ENCODE results near the gene OR2Y1.

Gene OR2Y1

DNA sequence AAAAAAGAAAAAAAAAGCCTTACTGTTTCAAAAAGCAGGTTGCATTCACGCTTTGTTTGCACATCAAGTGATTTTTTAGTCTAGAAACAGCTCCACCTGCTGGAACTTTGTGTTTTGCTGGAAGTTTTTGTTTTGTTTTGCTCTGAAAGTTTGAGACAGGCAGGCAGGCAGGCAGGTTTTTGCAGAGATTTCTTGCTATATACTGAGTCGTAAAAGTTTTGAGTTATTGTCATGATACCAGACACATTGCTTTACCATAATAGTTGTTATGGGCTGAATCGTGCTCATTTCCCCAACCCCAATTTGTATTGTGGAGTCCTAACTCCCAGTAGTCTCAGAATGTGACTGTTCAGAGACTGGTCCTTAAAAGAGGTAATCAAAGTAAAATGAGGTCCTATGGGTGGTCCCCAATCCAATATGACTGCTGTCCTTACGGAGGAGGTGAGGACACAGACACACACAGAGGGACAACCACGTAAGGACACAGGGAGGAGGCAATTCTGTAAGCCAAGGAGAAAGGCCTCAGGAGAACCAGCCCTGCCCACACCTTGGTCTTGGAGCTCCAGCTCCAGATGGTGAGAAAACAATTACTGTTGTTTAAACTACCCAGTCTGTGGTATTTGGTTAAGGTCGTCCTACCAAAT is 20.9 kb downstream of the OR2Y1 start:
- no peaks in the 10 kb centered on the region for H3K36me3 ChIP-seq (ENCODE audit: insufficient read depth, low read length)
- H3K4me1 ChIP-seq (ENCODE audit: insufficient read depth, low read length), result no peaks in the 10 kb centered on the region; the same call in 1 of the 2 replicates
- H3K79me2 ChIP-seq (ENCODE audit: insufficient read depth, low read length), result no peaks in the 10 kb centered on the region
- peak overlapping the region; percentile 23 for H3K27ac ChIP-seq (ENCODE audit: low read length)
- H3K9me3 ChIP-seq (ENCODE audit: insufficient read depth, low read length, severe bottlenecking), result no peaks in the 10 kb centered on the region
- TF ChIP-seq, protein P1, sequence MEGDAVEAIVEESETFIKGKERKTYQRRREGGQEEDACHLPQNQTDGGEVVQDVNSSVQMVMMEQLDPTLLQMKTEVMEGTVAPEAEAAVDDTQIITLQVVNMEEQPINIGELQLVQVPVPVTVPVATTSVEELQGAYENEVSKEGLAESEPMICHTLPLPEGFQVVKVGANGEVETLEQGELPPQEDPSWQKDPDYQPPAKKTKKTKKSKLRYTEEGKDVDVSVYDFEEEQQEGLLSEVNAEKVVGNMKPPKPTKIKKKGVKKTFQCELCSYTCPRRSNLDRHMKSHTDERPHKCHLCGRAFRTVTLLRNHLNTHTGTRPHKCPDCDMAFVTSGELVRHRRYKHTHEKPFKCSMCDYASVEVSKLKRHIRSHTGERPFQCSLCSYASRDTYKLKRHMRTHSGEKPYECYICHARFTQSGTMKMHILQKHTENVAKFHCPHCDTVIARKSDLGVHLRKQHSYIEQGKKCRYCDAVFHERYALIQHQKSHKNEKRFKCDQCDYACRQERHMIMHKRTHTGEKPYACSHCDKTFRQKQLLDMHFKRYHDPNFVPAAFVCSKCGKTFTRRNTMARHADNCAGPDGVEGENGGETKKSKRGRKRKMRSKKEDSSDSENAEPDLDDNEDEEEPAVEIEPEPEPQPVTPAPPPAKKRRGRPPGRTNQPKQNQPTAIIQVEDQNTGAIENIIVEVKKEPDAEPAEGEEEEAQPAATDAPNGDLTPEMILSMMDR (IDR thresholded peaks at IDR 0.05; ENCODE audit: borderline replicate concordance, extremely low read depth, low read length, poor library complexity, severe bottlenecking), result peak; percentile 83
- TF ChIP-seq EZH2 (IDR thresholded peaks at IDR 0.05; ENCODE audit: borderline replicate concordance, low read depth, low read length, severe bottlenecking), result no peak
- no peak overlapping the region for H3K9ac ChIP-seq (ENCODE audit: low read depth, low read length)
- DNase-seq, result peak; percentile 69
- peak; percentile 67 for ATAC-seq (ENCODE audit: insufficient read depth, low read depth)
- peak overlapping the region; percentile 56 for H2AFZ ChIP-seq (ENCODE audit: low read depth, low read length)
- H3K4me3 ChIP-seq (ENCODE audit: low read depth in 1 of 2, low read length in 2 of 2), result no peak overlapping the region
- no peak overlapping the region for H3K4me2 ChIP-seq (ENCODE audit: insufficient read depth, low read length)
- H4K20me1 ChIP-seq (ENCODE audit: insufficient read depth, low read length), result no peaks in the 10 kb centered on the region
- H3K27me3 ChIP-seq (ENCODE audit: insufficient read depth, low read length, poor library complexity), result no peaks in the 10 kb centered on the region

- H3K36me3 ChIP-seq (ENCODE audit: insufficient read depth, low read length), result no peaks in the 10 kb centered on the region
- H3K27ac ChIP-seq (ENCODE audit: low read length), result no peak overlapping the region
- H4K20me1 ChIP-seq (ENCODE audit: insufficient read depth, low read length), result no peaks in the 10 kb centered on the region
- H3K79me2 ChIP-seq (ENCODE audit: insufficient read depth, low read length), result no peaks in the 10 kb centered on the region
- H3K9me3 ChIP-seq (ENCODE audit: insufficient read depth, low read length, severe bottlenecking), result peaks cover 3% of the 10 kb centered on the region
- no peak overlapping the region for H2AFZ ChIP-seq (ENCODE audit: low read depth, low read length)
- no peak overlapping the region for H3K4me3 ChIP-seq (ENCODE audit: low read depth in 1 of 2, low read length in 2 of 2)
- DNase-seq (no peak), ATAC-seq (ENCODE audit: insufficient read depth, low read depth) (no peak)
- no peaks in the 10 kb centered on the region for H3K27me3 ChIP-seq (ENCODE audit: insufficient read depth, low read length, poor library complexity)
- H3K4me2 ChIP-seq (ENCODE audit: insufficient read depth, low read length), result no peak overlapping the region
- H3K4me1 ChIP-seq (ENCODE audit: insufficient read depth, low read length), result no peaks in the 10 kb centered on the region; the same call in 1 of the 2 replicates
- TF ChIP-seq EZH2 (IDR thresholded peaks at IDR 0.05; ENCODE audit: borderline replicate concordance, low read depth, low read length, severe bottlenecking), result no peak
- TF ChIP-seq, protein P1 (IDR thresholded peaks at IDR 0.05; ENCODE audit: borderline replicate concordance, extremely low read depth, low read length, poor library complexity, severe bottlenecking), result no peak
- H3K9ac ChIP-seq (ENCODE audit: low read depth, low read length), result no peak overlapping the region
Measured at GRCh38 chr5:180717989-180718388, 21.9 kb downstream of the OR2Y1 start.

DNA sequence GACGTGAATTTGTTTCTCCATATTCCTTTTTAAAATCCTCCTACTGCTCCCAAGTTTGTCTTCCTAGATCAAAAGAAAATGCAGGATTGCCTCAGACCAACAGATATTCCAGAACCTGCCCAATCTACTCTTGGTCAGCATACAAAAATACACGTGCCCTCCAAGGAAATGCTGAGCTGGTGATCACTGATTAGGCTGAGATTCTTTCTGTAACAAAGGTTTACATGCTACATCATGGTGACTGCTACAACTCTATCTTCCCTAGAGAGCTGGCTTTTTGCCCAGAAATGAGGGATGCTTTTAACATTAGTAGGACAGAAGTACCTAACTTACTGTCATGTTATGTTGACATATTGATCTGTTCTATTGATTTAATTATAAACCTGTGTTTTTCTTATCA is 35.5 kb downstream of the OR2Y1 start:
- no peaks in the 10 kb centered on the region for H3K27me3 ChIP-seq (ENCODE audit: insufficient read depth, low read length, poor library complexity)
- no peak for DNase-seq

More for the DNA sequence above, 35.5 kb downstream of the OR2Y1 start:
- H3K4me1 ChIP-seq (ENCODE audit: insufficient read depth, low read length), result no peaks in the 10 kb centered on the region
- no peak overlapping the region for H3K4me2 ChIP-seq (ENCODE audit: insufficient read depth, low read length)
- H3K27ac ChIP-seq (ENCODE audit: low read length), result no peak overlapping the region
- H4K20me1 ChIP-seq (ENCODE audit: insufficient read depth, low read length), result no peaks in the 10 kb centered on the region
- no peak for ATAC-seq (ENCODE audit: insufficient read depth, low read depth)
- no peaks in the 10 kb centered on the region for H3K79me2 ChIP-seq (ENCODE audit: insufficient read depth, low read length)
- no peak overlapping the region for H2AFZ ChIP-seq (ENCODE audit: low read depth, low read length)
- H3K9ac ChIP-seq (ENCODE audit: low read depth, low read length), result no peak overlapping the region
- H3K9me3 ChIP-seq (ENCODE audit: insufficient read depth, low read length, severe bottlenecking), result no peaks in the 10 kb centered on the region
- TF ChIP-seq, protein P1 (IDR thresholded peaks at IDR 0.05; ENCODE audit: borderline replicate concordance, extremely low read depth, low read length, poor library complexity, severe bottlenecking), result no peak
- TF ChIP-seq EZH2 (IDR thresholded peaks at IDR 0.05; ENCODE audit: borderline replicate concordance, low read depth, low read length, severe bottlenecking), result no peak
- no peak overlapping the region for H3K4me3 ChIP-seq (ENCODE audit: low read depth in 1 of 2, low read length in 2 of 2)
- no peaks in the 10 kb centered on the region for H3K36me3 ChIP-seq (ENCODE audit: insufficient read depth, low read length)
